ENCODE data around the gene DCBLD2.

The DCBLD2 gene

DNA sequence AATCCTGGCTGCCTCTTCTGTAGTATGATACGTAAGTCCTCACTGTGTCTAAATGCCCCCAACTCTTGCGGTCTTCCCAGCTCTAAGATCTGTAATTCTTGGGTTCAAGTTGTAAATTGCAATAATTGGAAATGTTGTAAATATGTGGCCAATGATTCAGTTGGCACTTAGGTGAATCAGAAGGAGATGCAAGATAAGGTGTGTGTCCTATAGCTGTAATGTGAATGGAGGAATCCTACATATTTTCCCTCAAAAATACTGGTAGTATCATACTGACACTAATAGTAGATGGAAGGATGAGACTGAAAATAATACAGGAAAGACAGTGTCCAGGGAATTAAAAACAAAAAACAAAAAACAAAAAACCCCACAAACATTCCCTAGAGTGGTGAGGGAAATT, 141.9 kb downstream of the DCBLD2 start:
- no peak for DNase-seq
- TF ChIP-seq, protein P1, sequence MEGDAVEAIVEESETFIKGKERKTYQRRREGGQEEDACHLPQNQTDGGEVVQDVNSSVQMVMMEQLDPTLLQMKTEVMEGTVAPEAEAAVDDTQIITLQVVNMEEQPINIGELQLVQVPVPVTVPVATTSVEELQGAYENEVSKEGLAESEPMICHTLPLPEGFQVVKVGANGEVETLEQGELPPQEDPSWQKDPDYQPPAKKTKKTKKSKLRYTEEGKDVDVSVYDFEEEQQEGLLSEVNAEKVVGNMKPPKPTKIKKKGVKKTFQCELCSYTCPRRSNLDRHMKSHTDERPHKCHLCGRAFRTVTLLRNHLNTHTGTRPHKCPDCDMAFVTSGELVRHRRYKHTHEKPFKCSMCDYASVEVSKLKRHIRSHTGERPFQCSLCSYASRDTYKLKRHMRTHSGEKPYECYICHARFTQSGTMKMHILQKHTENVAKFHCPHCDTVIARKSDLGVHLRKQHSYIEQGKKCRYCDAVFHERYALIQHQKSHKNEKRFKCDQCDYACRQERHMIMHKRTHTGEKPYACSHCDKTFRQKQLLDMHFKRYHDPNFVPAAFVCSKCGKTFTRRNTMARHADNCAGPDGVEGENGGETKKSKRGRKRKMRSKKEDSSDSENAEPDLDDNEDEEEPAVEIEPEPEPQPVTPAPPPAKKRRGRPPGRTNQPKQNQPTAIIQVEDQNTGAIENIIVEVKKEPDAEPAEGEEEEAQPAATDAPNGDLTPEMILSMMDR (IDR thresholded peaks at IDR 0.05), result no peak
- H3K9me3 ChIP-seq, result no peaks in the 10 kb centered on the region
- peaks cover 0 to 46% (median 21%) of the 10 kb centered on the region in 4 donors for H3K4me1 ChIP-seq
- intact Hi-C loops (cut with DNase I; ENCODE audit: low total_unique reads), result no loop called here
- H3K4me3 ChIP-seq, result no peak overlapping the region
- H3K36me3 ChIP-seq, result no peaks in the 10 kb centered on the region
- H3K27me3 ChIP-seq, result no peaks in the 10 kb centered on the region
- no peak overlapping the region for H3K27ac ChIP-seq

DNA sequence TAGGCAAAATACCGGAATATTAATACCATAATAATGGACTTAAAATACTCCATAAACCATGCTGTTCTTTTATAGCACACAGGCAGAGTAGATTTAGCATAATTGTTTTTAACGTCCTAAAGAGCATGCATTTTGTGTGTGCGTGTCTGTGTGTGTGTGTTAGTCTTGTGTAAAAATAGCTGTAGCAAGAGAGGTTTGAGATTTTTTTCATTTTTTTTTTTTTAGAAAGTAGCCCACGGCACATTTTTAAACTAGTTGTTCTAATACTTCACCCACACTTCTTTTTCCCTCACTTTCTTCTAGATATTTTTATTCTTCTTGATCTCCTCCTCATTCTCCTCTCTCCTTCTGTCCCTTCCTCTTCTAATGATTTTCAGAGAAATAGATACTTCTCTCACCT, 145.9 kb downstream of the DCBLD2 start:
- Histone ChIP-seq H3K36me3 (no peaks in the 10 kb centered on the region), H3K9me3 (no peaks in the 10 kb centered on the region), H3K4me3 (peak overlapping the region in 1 of 2 donors; percentile 2), H3K4me1 (peaks cover 0 to 29% (median 13%) of the 10 kb centered on the region in 4 donors), H3K27me3 (no peaks in the 10 kb centered on the region), H3K27ac (peak overlapping the region in 1 of 2 donors; percentile 17)
- no peak for DNase-seq
- TF ChIP-seq, protein P1 (IDR thresholded peaks at IDR 0.05), result no peak
- intact Hi-C loops (cut with DNase I; ENCODE audit: low total_unique reads), result no loop called here

DNA sequence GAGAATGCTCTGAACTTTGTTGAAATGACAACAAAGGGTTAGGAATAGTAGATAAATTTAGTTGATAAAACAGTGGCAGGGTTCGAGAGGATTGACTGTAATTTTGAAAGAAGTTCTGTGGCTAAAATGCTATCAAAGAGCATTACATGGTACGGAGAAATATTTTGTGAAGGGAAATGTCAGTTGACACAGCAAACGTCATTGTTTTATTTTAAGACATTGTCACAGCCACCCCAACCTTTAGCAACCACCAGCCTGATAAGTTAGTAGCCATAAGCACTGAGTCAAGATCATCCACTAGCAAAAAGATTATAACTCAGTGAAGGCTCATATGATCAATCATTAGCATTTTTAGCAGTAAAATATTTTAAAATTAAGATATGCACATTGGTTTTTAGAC, 147.0 kb downstream of the DCBLD2 start:
- H3K4me1 ChIP-seq, result peaks cover 0 to 39% (median 15%) of the 10 kb centered on the region in 4 donors
- DNase-seq, result no peak
- H3K4me3 ChIP-seq, result no peak overlapping the region
- H3K9me3 ChIP-seq, result no peaks in the 10 kb centered on the region
- TF ChIP-seq, protein P1 (IDR thresholded peaks at IDR 0.05), result no peak
- H3K36me3 ChIP-seq, result no peaks in the 10 kb centered on the region
- intact Hi-C loops (cut with DNase I; ENCODE audit: low total_unique reads), result no loop called here
- H3K27ac ChIP-seq, result peak overlapping the region; percentile 18 to 44
- no peaks in the 10 kb centered on the region for H3K27me3 ChIP-seq

DNA sequence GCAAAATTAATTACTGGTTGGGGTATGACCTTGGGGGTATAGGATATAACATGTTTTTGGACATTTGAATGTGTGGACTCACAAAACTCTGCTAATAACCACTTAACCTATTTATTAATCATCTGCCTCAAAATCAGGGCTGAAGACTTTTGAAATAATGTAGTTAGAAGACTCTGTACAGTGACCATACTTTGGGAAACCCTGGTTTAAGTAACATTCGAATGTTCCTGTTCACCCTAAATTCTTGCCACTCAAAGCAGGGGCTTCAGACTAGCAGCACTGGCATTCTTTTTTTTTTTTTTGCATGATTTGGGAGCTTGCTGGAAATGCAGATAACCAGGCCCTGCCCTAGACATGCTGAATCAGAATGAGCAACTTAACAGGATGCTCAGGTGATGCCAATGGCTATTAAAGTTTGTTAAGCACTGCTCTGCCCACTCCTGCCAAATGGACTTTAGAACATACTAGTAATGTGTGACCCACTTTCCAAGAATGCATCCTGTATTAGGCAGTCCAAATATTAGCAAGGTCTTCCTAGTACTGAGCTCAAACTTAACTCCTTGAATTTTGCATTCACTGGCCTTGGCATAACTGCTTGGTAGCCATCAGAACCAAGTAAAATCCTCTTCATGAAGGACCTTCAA, 151.1 kb downstream of the DCBLD2 start:
- no peak overlapping the region for H3K27ac ChIP-seq

DNA sequence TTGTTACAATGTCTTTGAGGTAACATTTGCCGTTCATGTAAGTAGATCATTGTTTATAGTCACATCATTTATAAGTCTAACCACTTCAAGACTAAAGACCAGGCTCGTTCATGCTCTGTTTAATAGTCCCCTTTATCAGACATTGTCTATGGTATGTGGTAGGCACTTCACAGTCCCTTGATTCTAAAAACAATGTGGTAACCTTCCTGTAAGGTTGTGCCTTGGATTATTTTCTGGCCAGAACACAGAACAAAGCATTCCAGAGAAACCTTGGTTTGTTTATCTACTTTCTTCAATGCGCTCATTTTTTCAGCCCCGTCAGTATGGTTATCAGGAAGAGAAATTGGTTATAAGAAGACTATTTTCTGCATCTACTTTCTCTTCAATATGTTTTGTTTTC, 154.6 kb downstream of the DCBLD2 start:
- no peak for DNase-seq
- H3K27ac ChIP-seq, result no peak overlapping the region

More for the DNA sequence above, 151.1 kb downstream of the DCBLD2 start:
- TF ChIP-seq, protein P1 (IDR thresholded peaks at IDR 0.05), result no peak
- Histone ChIP-seq H3K27me3 (no peaks in the 10 kb centered on the region), H3K4me3 (no peak overlapping the region), H3K36me3 (no peaks in the 10 kb centered on the region), H3K4me1 (peaks cover 0 to 51% (median 15%) of the 10 kb centered on the region in 4 donors), H3K9me3 (no peaks in the 10 kb centered on the region)
- DNase-seq, result no peak
- intact Hi-C loops (cut with DNase I; ENCODE audit: low total_unique reads), result no loop called here

More for the DNA sequence above, 154.6 kb downstream of the DCBLD2 start:
- Histone ChIP-seq H3K4me1 (peaks cover 0 to 41% (median 3%) of the 10 kb centered on the region in 4 donors), H3K4me3 (no peak overlapping the region), H3K9me3 (no peaks in the 10 kb centered on the region), H3K27me3 (no peaks in the 10 kb centered on the region), H3K36me3 (no peaks in the 10 kb centered on the region)
- TF ChIP-seq, protein P1 (IDR thresholded peaks at IDR 0.05), result no peak
- intact Hi-C loops (cut with DNase I; ENCODE audit: low total_unique reads), result no loop called here

Measured in tibial artery (tissue), 4 donors.